Stimulated activated CD8-positive, alpha-beta memory T cell treated with anti-CD3 and anti-CD28 coated beads, Interleukin-2, amount 100 ng/mL, for 48 hours (primary cell): ENCODE data around the gene OR51A7.
"Not testable (repeated sequence)": the region's sequence is repeated elsewhere in the genome, so short reads cannot be mapped to it uniquely, and the experiment has no call there.

Source experiments
- DNase-seq, 2 donors: peaks; one replicate each; pipeline ENCODE4 v3.0.0-alpha.2; 2020; ENCODE audit warnings: low read depth in 2 of 2

Gene OR51A7

DNA sequence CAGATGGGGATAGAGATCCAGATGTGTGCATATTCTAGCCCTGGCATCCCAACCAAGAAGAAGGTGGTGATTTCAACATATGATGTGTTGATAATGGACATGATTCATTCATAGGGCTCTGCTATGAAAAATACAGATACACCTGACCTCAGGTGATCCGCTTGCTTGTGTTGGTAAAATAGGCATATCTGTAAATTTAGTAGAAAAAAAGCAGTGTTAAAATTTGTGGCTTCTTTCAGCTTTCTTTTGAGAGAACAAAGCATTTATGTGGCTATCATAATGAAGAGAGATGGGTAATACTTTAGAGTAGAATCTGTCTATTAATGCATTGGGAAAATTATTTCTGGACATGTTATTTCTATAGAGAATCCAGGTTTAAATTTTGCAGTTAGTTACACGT is 52.0 kb downstream of the OR51A7 start, which contains the start of gene OR51A2:
TSS of gene OR51A2 (minus strand) at position 101 of the 400 bp plus-strand sequence. CDS start at position 101, 0 bp downstream.
- not testable (repeated sequence) for DNase-seq

DNA sequence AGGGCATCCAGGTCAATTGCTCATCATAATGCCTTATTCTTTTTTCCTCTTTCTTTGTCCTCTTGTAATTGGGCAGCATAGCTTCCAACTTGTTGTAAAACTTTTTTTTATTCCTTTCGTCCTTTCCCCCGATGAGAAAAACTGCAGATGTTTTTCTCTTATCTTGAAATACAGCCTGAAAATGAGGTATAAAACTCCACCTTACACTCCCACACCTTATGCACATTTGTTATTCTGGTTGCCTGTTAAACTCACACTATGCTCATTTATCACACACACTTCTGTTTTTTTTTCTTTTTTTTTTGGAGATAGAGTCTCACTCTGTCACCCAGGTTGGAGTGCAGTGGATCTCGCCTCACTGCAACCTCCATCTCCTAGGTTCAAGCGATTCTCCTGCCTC is 53.8 kb downstream of the OR51A7 start:
- DNase-seq: no peak
